Osteoblast (primary cell): Measurements from ENCODE around the gene COL8A2. TPM values are rescaled to one million over a fixed set of nuclear protein-coding genes. Genes with fewer than 3 reads are reported as not detected.
A peak's percentile ranks its signal among the peaks of the same experiment; 100 is the strongest.

Experiments
- DNase-seq: peaks from one replicate; pipeline ENCODE4 v3.0.0; 2011; ENCODE audit warnings: low spot score, mixed read lengths; ENCODE audit not compliant: insufficient read length; ENCODE audit errors: missing footprints
- H2AFZ ChIP-seq: 2 replicates; pipeline ENCODE4 v1.6.0; 2011; ENCODE audit warnings: mild to moderate bottlenecking, low read length
- H3K27ac ChIP-seq: 2 replicates; pipeline ENCODE4 v1.5.1; 2011; ENCODE audit warnings: mild to moderate bottlenecking, low read depth, low read length, moderate library complexity
- H3K27me3 ChIP-seq: 2 replicates; pipeline ENCODE4 v1.6.0; 2012; ENCODE audit warnings: mild to moderate bottlenecking, control low read depth, inconsistent platforms, low read length, moderate library complexity; ENCODE audit not compliant: insufficient read depth
- H3K36me3 ChIP-seq: 2 replicates; pipeline ENCODE4 v1.5.1; 2011; ENCODE audit warnings: mild to moderate bottlenecking, low read length, control low read depth, moderate library complexity; ENCODE audit not compliant: insufficient read depth
- H3K4me1 ChIP-seq: 2 replicates; pipeline ENCODE4 v1.5.1; 2011; ENCODE audit warnings: mild to moderate bottlenecking, low read length, control low read depth, moderate library complexity; ENCODE audit not compliant: insufficient read depth
- H3K4me2 ChIP-seq: 2 replicates; pipeline ENCODE4 v1.6.0; 2011; ENCODE audit warnings: mild to moderate bottlenecking, low read length; ENCODE audit not compliant: insufficient read depth
- H3K4me3 ChIP-seq: fragments of 200-600 bp; sonication (generic); 3 replicates; pipeline ENCODE4 v1.5.1; 2012; ENCODE audit warnings: mild to moderate bottlenecking, low read length, inconsistent platforms; ENCODE audit not compliant: insufficient read depth
- H3K79me2 ChIP-seq: 2 replicates; pipeline ENCODE4 v1.6.0; 2012; ENCODE audit warnings: mild to moderate bottlenecking, low read length, control low read depth, inconsistent platforms; ENCODE audit not compliant: insufficient read depth
- H3K9me3 ChIP-seq: 2 replicates; pipeline ENCODE4 v1.5.1; 2011; ENCODE audit warnings: low read depth, low read length, control low read depth
- H4K20me1 ChIP-seq: 2 replicates; pipeline ENCODE4 v1.6.0; 2012; ENCODE audit warnings: mild to moderate bottlenecking, low read length, control low read depth; ENCODE audit not compliant: insufficient read depth
- CTCF ChIP-seq: IDR thresholded peaks from 2 replicates; pipeline ENCODE4 v1.5.1; 2011; ENCODE audit warnings: mild to moderate bottlenecking, low read depth, low read length, moderate library complexity; ENCODE audit errors: extremely low read depth
- total RNA-seq: library from RNA; depleted of rRNA; stranded (reverse); fragments of >200 nt; gene quantifications from 2 replicates; pipeline ENCODE4 v1.2.3, GENCODE V29; 2012

The COL8A2 gene
- 12.7 and 15.2 TPM in 2 replicates for total RNA-seq

- H4K20me1 ChIP-seq, result no peaks in the 10 kb centered on the region
- H3K9me3 ChIP-seq, result no peaks in the 10 kb centered on the region
- no peak within 1 kb of the TSS for H3K27ac ChIP-seq
- no peaks in the 10 kb centered on the region for H3K36me3 ChIP-seq
- peak; percentile 90 for DNase-seq
- H3K4me1 ChIP-seq, result peaks cover 21% of the 10 kb centered on the region
- TF ChIP-seq CTCF, result no peak
- peak within 1 kb of the TSS; percentile 56 for H3K4me3 ChIP-seq
- H3K4me2 ChIP-seq, result peak within 1 kb of the TSS; percentile 53
- H3K27me3 ChIP-seq, result peaks cover 12% of the 10 kb centered on the region
- no peaks in the 10 kb centered on the region for H3K79me2 ChIP-seq
- H2AFZ ChIP-seq, result peak within 1 kb of the TSS; percentile 5
These were observed at the start of gene COL8A2 for GRCh38 chr1:36125129-36125991. TSS of gene COL8A2 (minus strand) at chr1:36125222. CDS start at chr1:36100242, 24,980 bp downstream.

GRCh38 chr1:36174713-36175112 is 49.7 kb upstream of the COL8A2 start:
- no peak for DNase-seq
- no peaks in the 10 kb centered on the region for H3K9me3 ChIP-seq
- TF ChIP-seq CTCF, result no peak
- H3K4me2 ChIP-seq, result no peak overlapping the region
- peak overlapping the region; percentile 75 for H3K27ac ChIP-seq
- H3K36me3 ChIP-seq, result peaks cover 71% of the 10 kb centered on the region
- no peak overlapping the region for H2AFZ ChIP-seq
- H3K27me3 ChIP-seq, result no peaks in the 10 kb centered on the region
- H3K79me2 ChIP-seq, result peaks cover 76% of the 10 kb centered on the region
- no peak overlapping the region for H3K4me3 ChIP-seq
- H4K20me1 ChIP-seq, result peaks cover 57% of the 10 kb centered on the region
- H3K4me1 ChIP-seq, result peaks cover 13% of the 10 kb centered on the region

GRCh38 chr1:36172983-36173382 is 48.0 kb upstream of the COL8A2 start:
- TF ChIP-seq CTCF, result no peak
- H4K20me1 ChIP-seq, result peaks cover 64% of the 10 kb centered on the region
- H3K27ac ChIP-seq, result peak overlapping the region; percentile 91

GRCh38 chr1:36172017-36172747 is 47.2 kb upstream of the COL8A2 start:
- Histone ChIP-seq H3K27me3 (no peaks in the 10 kb centered on the region), H3K4me1 (peaks cover 15% of the 10 kb centered on the region), H3K4me2 (no peak overlapping the region), H4K20me1 (peaks cover 71% of the 10 kb centered on the region), H3K79me2 (peaks cover 95% of the 10 kb centered on the region), H3K36me3 (peaks cover 70% of the 10 kb centered on the region), H3K4me3 (no peak overlapping the region), H2AFZ (no peak overlapping the region), H3K9me3 (no peaks in the 10 kb centered on the region), H3K27ac (peak overlapping the region; percentile 91)
- peak; percentile 62 for DNase-seq
- TF ChIP-seq CTCF, result no peak

More at GRCh38 chr1:36172983-36173382, 48.0 kb upstream of the COL8A2 start:
- peaks cover 90% of the 10 kb centered on the region for H3K79me2 ChIP-seq
- no peaks in the 10 kb centered on the region for H3K9me3 ChIP-seq
- H3K27me3 ChIP-seq, result no peaks in the 10 kb centered on the region
- H3K4me1 ChIP-seq, result peaks cover 13% of the 10 kb centered on the region
- H3K4me3 ChIP-seq, result no peak overlapping the region
- no peak overlapping the region for H2AFZ ChIP-seq
- peaks cover 66% of the 10 kb centered on the region for H3K36me3 ChIP-seq
- peak; percentile 98 for DNase-seq
- peak overlapping the region; percentile 33 for H3K4me2 ChIP-seq
